Measurements from ENCODE around the gene EIF3L.
"Not testable (repeated sequence)": the region's sequence is repeated elsewhere in the genome, so short reads cannot be mapped to it uniquely, and the experiment has no call there.

Gene EIF3L

DNA sequence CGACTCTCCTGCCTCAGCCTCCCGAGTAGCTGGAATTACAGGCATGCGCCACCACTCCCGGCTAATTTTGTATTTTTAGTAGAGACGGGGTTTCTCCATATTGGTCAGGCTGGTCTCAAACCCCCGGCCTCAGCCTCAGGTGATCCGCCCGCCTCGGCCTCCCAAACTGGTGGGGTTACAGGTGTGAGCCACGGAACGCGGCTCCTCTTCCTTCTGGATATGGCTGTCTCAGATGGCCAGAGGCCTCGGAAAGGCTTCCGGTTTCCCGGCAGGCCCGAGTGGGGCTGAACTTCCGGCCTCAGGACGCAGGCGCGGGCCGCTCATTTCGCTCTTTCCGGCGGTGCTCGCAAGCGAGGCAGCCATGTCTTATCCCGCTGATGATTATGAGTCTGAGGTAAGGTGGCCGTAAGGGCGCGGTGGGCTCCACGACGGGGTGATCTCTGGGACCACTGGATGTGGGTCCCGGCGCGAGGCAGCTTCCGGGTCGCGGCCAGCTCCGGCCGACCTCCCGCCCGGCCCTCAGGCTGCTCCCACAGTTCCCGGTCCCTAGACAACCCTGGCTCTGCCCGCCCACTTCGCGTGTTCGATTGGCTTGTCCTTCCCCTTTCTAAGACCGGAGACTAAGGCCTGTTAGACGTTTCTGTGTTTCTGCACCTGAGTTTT lies at the start of gene EIF3L:
EIF3L (plus strand) TSS at position 331 of the 663 bp plus-strand sequence; CDS start at position 362, 31 bp downstream.
- DNase-seq, result peak; percentile 84

DNA sequence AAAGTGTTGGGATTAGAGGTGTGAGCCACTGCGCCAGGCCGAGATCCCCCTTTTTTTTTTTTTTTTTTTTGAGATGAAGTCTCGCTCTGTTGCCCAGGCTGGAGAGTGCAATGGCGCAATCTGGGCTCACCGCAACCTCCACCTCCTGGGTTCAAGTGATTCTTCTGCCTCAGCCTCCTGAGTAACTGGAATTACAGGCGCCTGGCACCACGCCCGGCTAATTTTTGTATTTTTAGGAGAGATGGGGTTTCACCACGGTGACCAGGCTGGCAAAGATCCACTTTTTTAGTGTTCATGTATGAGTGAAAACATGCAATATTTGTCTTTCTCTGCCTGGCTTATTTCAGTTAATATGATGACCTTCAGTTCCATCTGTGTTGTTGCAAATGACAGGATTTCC lies 49.2 kb upstream of the EIF3L start:
- DNase-seq, result not testable (repeated sequence)

DNA sequence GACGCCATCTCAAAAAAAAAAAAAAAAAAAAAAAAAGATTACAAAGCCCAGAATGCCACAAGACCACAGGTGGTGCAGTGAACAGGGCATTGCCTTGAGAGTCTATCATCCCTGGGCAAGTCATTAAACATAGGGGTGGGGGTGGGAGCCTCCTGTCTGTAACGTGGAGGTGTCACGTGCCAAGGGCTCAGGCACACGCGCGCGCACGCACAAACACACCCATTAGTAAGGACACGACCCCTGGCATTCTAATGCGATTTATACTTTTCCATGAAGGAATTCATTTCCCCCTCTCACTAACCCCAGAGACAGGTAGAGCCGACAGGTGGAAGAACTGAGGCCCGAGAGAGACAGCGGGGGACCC lies 47.3 kb upstream of the EIF3L start:
- no peak for DNase-seq

DNA sequence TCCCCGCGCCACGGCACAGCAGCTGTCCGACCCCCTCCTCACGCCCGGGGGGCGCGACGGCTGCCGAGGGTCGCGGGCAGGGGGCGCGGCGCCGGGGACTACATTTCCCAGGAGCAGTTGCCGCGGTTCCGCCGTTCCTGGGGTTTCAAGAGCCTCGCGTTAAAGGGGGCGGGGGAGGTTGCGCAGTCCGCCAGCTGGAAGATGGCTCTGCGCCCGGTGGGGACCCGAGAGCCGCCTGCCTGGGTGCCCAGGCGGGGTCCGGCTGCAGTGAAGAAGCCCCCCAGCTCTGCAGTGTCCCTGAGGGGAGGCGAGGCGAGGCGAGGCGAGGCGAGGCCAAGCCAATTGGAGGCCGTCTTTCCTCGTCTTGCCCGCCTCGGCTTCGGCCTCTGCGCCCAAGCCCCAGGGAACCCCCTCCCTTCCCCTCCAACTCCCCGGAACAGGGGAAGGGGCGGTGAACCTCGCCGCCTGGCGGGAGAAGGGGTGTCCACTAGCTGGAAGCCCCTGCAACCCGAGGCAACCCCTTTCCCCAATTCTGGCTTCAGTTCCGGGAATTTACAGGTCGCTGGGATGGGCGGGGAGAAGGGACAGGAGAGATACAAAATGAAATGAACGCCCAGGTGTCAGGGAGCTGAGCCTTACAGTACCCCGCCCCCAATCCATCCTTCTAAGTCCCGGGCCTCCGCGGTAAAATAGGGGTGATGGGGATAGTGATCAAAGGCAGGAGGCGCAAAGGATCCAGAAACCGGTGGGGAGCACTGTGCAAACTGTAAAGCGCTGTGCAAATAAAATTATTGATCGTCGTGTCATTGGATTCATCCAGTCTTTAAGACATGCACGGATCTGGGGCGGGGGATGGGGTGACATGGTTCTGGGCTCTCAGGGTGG lies 46.7 kb upstream of the EIF3L start:
- DNase-seq, result no peak

DNA sequence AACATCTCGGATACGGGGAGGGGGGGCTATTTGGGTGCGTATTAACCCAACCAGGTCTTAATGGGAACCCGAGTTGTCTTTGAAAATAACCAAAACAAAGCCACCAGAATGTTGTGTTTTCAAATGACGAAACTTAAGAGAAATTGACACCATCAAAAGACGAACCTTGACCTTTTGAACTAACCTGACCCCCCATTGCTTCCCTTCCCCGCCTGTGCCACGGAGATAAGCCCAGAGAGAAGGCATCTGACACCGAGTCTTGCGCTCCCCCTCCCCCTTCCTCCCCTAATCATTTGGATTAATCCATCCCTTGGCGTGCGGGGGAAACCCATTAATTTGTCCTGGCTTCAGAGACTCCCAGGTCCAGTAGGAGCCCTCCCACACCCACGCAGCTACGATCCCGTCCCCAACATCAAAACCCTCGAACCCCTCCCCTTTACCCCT lies 46.0 kb upstream of the EIF3L start:
- DNase-seq, result no peak

DNA sequence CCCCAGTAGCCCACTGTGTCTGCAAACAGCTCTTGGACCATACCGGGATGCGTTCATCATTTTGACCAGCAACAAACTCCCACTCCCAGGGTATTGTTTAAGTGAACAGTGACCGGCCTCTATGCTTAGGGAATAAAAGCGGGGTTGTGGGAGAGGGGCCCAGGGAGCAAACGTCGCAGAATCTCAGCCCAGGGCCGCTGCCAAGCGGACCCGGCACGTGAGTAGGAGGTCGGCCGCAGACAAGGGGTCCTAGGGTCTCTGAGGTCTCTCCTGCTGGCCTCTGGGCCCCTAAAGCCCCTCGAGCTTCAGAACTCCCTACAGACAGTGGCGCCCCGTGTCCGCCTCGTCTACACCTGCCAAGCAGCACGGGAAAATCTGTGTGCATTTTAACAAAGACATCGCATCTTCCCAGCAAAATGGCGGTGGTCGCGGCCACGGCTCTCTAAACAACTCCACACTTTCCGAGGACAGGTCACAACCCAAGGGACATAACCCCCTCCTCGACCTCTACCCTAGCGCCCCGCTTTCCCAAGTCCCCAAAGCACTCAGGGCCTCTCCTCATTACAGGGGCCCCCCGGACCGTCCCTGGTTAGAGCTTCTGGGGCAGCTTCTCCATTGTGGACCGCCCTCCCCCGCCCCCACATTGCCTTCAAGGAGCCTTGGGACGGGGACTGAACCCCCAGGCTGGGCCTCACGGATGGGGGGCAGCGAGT lies 45.4 kb upstream of the EIF3L start:
- DNase-seq, result no peak

DNA sequence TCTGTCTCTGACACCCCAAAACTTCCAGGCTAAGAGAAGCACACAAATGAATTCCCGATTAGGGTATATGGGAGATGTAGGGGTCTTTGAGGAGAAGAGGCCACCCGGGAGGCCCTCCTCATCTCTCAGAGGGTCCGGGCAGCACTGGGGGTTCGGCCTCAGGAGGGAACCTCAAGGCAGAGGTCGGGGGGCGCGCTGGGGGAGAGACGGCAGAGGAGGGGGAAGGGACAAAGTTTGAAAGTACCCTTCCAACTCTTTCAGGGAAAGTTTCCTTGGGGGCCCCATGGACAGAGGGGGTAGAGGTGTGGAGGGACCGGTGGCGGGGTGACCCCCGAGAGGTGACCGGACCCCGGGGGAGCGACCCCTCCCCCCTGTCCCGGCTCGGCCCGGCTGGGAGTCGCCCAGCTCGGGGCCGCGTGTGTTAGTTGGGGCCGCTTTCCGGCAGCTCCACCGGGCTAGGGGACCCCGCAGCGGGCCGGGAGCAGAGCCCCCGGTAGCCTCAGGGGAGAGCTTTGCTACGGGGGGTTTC lies 44.8 kb upstream of the EIF3L start:
- DNase-seq, result no peak

DNA sequence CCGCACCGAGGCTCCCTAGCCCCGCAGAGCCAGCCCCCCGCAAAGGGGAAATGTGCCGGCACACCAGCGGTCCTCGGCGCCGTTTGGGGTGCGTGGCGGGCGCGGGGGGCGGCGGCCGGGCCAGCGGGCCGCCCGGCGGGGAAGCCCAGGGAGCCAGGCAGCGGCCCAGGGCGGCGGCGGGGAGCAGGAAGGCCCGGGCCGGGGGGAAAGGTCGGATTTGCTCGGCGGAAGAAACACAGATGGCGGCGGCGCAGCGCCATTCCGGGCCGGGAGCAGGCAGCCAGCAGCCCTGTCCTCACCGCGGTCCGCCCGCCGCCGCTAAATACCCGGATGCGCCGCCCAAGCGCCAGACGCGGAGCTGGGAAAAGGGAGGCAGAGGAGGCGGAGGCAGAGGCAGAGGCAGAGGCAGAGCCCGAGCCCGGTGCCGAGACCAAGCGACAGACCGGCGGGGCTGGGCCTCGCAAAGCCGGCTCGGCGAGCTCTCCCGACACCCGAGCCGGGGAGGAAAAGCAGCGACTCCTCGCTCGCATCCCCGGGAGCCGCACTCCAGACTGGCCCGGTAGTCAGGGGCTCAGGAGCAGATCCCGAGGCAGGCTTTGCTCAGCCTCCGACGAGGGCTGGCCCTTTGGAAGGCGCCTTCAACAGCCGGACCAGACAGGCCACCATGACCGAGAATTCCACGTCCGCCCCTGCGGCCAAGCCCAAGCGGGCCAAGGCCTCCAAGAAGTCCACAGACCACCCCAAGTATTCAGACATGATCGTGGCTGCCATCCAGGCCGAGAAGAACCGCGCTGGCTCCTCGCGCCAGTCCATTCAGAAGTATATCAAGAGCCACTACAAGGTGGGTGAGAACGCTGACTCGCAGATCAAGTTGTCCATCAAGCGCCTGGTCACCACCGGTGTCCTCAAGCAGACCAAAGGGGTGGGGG lies 44.1 kb upstream of the EIF3L start:
- DNase-seq, result peak; percentile 34

DNA sequence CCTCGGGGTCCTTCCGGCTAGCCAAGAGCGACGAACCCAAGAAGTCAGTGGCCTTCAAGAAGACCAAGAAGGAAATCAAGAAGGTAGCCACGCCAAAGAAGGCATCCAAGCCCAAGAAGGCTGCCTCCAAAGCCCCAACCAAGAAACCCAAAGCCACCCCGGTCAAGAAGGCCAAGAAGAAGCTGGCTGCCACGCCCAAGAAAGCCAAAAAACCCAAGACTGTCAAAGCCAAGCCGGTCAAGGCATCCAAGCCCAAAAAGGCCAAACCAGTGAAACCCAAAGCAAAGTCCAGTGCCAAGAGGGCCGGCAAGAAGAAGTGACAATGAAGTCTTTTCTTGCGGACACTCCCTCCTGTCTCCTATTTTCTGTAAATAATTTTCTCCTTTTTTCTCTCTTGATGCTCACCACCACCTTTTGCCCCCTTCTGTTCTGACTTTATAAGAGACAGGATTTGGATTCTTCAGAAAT lies 43.4 kb upstream of the EIF3L start:
- no peak for DNase-seq

DNA sequence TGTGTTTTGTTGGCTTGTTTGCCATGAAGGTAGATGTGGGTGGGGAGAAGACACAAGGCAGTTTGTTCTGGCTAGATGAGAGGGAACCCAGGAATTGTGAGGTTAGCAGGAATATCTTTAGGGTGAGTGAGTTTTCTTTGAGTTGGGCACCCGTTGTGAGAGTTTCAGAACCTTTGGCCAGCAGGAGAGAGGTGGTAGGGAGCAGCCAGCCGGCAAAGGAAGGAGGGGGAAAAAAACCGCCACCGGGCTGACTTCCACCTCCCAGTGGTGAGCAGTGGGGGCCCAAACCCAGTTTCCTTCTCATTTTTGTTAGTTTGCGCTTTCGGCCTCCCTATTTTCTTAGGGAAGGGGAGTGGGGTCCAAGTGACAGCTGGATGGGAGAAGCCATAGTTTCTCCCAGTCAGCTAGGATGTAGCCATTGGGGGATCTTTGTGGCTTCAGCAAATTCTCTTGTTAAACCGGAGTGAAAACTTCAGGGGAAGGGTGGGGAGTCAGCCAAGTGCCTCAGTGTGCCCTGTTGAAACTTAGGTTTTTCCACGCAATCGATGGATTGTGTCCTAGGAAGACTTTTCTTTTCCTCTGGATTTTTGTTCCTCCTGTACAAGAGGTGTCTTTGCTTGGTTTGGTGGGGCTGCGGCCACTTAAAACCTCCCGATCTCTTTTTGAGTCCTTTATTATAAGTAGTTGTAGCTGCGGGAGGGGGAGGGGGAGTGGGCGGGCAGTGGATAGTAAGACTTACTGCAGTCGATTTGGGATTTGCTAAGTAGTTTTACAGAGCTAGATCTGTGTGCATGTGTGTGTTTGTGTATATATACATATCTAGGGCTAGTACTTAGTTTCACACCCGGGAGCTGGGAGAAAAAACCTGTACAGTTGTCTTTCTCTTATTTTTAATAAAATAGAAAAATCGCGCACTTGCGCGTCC lies 42.5 kb upstream of the EIF3L start:
- DNase-seq, result no peak

DNA sequence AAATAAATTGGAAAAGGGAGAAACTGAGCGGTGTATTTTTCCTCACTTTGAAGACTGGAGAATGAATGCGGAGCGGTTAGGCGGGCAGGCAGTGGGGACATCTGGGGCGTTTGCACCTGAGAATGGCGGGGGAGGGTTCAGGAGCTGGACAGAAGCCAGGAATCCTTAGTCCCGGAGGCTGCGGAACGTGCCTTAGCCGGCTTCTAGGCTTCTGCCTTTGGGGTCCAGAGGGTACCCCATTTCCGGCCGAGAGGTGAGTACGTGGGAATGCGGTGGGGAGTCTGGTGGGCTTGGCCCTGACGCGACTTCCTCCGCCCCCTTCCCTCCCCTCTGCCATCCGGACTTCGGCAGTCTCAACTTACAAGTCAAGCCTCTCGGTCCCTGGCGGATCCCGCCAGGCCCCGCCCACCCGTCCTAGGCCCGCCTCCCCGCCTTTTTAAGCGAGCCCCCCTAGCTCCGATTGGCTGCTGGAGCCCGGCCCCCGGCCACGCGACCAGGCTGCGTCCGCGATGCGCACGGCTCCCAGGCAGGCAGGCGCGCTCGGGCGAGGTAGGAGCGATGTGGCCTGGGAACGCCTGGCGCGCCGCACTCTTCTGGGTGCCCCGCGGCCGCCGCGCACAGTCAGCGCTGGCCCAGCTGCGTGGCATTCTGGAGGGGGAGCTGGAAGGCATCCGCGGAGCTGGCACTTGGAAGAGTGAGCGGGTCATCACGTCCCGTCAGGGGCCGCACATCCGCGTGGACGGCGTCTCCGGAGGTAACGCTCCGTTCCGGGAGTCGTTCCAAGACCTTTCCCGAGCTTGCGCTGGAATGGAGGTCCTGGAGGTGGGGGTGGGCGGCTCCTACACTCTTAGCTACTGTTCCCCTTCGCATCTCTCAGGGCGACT lies 41.6 kb upstream of the EIF3L start, which contains the start of gene GCAT:
GCAT (plus strand) TSS at position 525 of the 884 bp plus-strand sequence; CDS start at position 559, 34 bp downstream.
- peak; percentile 77 for DNase-seq

DNA sequence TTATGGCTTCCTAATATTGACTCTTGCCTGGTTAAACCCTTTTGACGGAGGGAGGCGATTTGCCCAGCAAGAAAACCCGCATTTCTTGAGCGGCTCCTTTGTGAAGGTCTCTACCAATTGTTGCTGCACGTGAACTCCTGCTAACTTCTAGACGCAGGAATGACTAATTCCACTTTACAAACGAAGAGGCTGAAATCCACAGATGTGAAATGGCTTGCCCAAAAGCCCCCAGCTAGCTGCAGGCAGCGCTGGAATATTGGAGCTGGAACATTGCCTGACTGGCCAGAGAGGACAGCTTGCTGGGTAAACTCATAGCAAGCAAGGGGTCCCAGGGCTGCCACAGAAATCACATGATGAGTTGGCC lies 40.9 kb upstream of the EIF3L start:
- DNase-seq, result no peak

DNA sequence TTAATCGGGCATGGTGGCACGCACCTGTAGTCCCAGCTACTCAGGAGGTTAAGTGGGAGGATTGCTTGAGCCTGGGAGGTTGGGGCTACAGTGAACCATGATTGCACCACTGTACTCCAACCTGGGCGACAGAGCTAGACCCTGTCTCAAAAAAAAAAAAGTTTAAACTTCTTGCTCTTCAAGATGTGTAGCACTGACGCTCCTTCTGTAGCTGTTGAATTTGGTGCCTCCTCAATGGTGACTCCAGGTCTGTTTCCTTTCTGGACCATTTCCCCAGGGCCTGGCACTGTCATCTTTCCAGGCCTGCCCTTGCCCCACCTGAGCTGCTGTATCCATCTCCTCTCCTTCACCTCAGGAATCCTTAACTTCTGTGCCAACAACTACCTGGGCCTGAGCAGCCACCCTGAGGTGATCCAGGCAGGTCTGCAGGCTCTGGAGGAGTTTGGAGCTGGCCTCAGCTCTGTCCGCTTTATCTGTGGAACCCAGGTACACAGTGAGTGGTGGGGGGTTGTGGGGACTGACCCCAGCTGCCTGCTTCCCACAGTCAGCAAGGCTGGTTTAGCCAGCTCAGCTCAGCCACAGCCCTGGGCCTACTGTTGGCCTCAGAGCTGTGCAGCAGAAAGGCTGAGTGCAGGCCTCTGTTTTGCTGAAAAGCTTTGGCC lies 39.4 kb upstream of the EIF3L start:
- no peak for DNase-seq

DNA sequence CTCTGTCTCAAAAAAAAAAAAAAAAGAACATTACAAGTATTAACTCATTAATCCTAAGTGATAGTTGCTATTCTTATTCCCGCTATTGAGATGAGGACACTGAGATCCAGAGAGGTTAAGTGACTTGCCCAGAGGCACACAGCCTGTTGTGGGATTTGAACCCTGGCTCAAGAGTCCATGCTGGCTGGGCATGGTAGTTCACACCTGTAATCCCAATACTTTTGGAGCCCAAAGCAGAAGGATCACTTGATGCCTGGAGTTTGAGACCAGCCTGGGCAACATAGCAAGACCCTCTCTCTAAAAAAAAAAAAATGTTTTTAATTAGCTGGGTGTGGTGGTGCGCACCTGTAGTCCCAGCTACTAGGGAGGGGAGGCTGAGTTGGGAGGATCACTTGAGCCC lies 37.4 kb upstream of the EIF3L start:
- DNase-seq, result no peak

DNA sequence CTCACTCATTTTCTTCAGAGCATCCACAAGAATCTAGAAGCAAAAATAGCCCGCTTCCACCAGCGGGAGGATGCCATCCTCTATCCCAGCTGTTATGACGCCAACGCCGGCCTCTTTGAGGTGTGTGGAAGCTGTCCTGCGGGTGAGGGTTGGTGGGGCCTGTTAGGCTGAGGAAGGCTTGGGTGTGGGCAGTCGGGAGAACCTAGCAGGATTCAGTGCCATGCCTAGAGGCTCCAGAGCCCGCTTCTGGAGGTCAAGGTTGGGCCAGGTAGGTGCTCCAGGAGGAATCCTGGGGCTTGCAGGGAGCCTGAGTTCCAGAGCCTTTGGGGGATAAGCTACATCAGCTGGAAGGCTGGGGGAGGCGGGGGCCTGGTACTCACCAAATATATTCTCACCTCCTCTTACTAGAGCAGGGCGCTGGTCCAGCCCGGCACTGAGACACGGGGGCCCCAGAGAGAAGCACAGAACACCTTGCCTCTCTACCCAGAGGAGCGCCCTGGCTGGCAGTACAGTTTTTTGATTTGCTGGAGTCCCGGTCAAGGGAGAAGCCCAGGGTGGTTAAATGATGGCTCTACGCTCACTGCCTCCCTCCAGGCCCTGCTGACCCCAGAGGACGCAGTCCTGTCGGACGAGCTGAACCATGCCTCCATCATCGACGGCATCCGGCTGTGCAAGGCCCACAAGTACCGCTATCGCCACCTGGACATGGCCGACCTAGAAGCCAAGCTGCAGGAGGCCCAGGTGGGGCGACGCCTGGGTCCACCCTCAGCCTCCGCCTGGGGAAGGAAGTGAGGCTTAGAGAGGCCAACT lies 36.1 kb upstream of the EIF3L start:
- DNase-seq, result no peak

DNA sequence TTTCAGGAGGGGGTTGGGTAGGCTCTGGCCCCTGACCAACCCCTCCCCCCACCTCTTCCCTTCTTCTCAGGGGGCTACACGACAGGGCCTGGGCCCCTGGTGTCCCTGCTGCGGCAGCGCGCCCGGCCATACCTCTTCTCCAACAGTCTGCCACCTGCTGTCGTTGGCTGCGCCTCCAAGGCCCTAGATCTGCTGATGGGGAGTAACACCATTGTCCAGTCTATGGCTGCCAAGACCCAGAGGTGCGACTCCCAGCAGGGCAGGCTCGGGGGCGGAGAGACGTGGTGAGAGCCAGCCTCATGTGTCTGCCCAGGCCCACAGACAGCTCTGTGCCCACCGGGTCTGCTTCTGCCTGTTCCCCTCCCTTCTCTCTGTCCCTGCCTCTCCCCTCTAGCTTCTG lies 33.6 kb upstream of the EIF3L start:
- no peak for DNase-seq

DNA sequence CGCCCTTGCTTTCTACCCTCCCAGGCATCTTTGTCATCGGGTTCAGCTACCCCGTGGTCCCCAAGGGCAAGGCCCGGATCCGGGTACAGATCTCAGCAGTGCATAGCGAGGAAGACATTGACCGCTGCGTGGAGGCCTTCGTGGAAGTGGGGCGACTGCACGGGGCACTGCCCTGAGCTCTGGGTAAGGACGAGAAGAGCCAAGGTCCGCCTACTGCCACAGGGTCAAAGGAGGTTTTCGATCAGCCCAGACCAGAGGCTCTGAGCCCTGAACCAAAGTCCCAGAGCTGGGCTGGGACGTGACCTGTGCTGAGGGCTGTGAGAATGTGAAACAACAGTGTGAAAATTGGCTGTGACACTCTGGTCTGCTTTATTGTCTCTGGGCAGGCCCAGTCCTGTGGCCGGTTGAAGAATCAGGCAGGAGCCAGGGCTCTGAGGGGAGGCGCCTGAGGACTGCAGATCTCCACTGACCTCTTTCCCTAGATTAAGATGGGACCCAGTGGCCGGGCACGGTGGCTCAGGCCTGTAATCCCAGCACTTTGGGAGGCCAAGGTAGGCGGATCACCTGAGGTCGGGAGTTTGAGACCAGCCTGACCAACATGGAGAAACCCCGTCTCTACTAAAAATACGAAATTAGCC lies 32.6 kb upstream of the EIF3L start:
- DNase-seq, result no peak

Measured in activated gamma-delta T cell treated with Interleukin-2 at 50 U/mL for 16 hours (primary cell).